PC-3 (cell line): ENCODE measurements around the gene RGS9. TPM values are rescaled to one million over a fixed set of nuclear protein-coding genes. Genes with fewer than 3 reads are reported as not detected.

Experiments
- ATAC-seq: fragments of 200-7000 bp; cut with Tn5 transposase; 2 replicates; pipeline ENCODE4 v1.9.1; 2020; ENCODE audit warnings: mild to moderate bottlenecking, moderate library complexity
- BruUV-seq: library from RNA; stranded (reverse); fragments of 400-500 nt; replicated peaks from 2 replicates; lab custom pipeline; 2021; lab: Mats Ljungman, UMichigan
- CTCF ChIA-PET: fragments of 300-600 bp; sonication (Branson Sonifier 250); formaldehyde crosslinking; loops from one replicate; lab custom pipeline; 2022; ENCODE audit warnings: antibody characterized with exemption; lab: Charles Lee
- POLR2A ChIA-PET: fragments of 300-600 bp; sonication (Branson Sonifier 250); formaldehyde crosslinking; loops from one replicate; lab custom pipeline; 2022; ENCODE audit warnings: antibody characterized with exemption; ENCODE audit not compliant: unreplicated experiment; lab: Charles Lee
- DNase-seq: peaks from one replicate; pipeline ENCODE4 v3.0.0-alpha.2; 2015
- H2AFZ ChIP-seq: fragments of 300-600 bp; sonication (generic); 2 replicates; pipeline ENCODE4 v1.6.0; 2016; ENCODE audit warnings: antibody characterized with exemption, low read length
- H3F3A ChIP-seq: fragments of 300-600 bp; sonication (generic); one replicate; pipeline ENCODE4 v1.6.0; 2017; ENCODE audit warnings: antibody characterized with exemption, low read length, control low read depth, mild to moderate bottlenecking; ENCODE audit not compliant: unreplicated experiment
- H3K27ac ChIP-seq: fragments of 300-600 bp; sonication (generic); 2 replicates; pipeline ENCODE4 v1.5.1; 2016; ENCODE audit warnings: mild to moderate bottlenecking, low read length
- H3K27me3 ChIP-seq: fragments of 300-600 bp; sonication (generic); 2 replicates; pipeline ENCODE4 v1.6.1; 2016; ENCODE audit warnings: low read length, mixed read lengths
- H3K36me3 ChIP-seq: fragments of 300-600 bp; sonication (generic); 2 replicates; pipeline ENCODE4 v1.6.1; 2016; ENCODE audit warnings: low read depth, mixed run types, low read length, mixed read lengths
- H3K4me1 ChIP-seq: fragments of 300-600 bp; sonication (generic); 2 replicates; pipeline ENCODE4 v1.5.1; 2016; ENCODE audit warnings: low read length; ENCODE audit not compliant: insufficient read depth
- H3K4me2 ChIP-seq: fragments of 300-600 bp; sonication (generic); 2 replicates; pipeline ENCODE4 v1.6.0; 2016; ENCODE audit warnings: low read length
- H3K4me3 ChIP-seq: fragments of 300-600 bp; sonication (generic); 2 replicates; pipeline ENCODE4 v1.5.1; 2016; ENCODE audit warnings: mild to moderate bottlenecking, low read length, mixed read lengths
- H3K79me2 ChIP-seq: fragments of 300-600 bp; sonication (generic); 2 replicates; pipeline ENCODE4 v1.6.1; 2017; ENCODE audit warnings: low read length, mixed read lengths
- H3K9ac ChIP-seq: fragments of 300-600 bp; sonication (generic); 2 replicates; pipeline ENCODE4 v1.6.0; 2016; ENCODE audit warnings: mild to moderate bottlenecking, low read length
- H3K9me2 ChIP-seq: fragments of 300-600 bp; sonication (generic); replicated peaks from 2 replicates; pipeline ENCODE4 v1.6.1; 2016; ENCODE audit warnings: mixed run types, low read length, mixed read lengths
- H3K9me3 ChIP-seq: fragments of 300-600 bp; sonication (generic); 2 replicates; pipeline ENCODE4 v1.6.1; 2016; ENCODE audit warnings: low read length, mixed read lengths
- H4K20me1 ChIP-seq: fragments of 300-600 bp; sonication (generic); 2 replicates; pipeline ENCODE4 v1.6.1; 2016; ENCODE audit warnings: low read length, mixed read lengths
- EZH2 ChIP-seq: fragments of 300-600 bp; sonication (generic); IDR thresholded peaks from one replicate; pipeline ENCODE4 v1.6.1; 2017; ENCODE audit warnings: antibody characterized with exemption, mild to moderate bottlenecking, low read length; ENCODE audit not compliant: unreplicated experiment
- EZH2phosphoT487 ChIP-seq: fragments of 300-600 bp; sonication (generic); IDR thresholded peaks from 2 replicates; pipeline ENCODE4 v1.6.1; 2018; ENCODE audit warnings: mild to moderate bottlenecking, antibody characterized with exemption, low read length, borderline replicate concordance
- intact Hi-C: fragments of 100-400 bp; cut with micrococcal nuclease; formaldehyde crosslinking; loops from 2 replicates; pipeline ENCODE4 v1.9.0; 2023
- total RNA-seq: library from RNA; depleted of rRNA; stranded (reverse); fragments of >200 nt; gene quantifications from 2 replicates; pipeline ENCODE4 v1.2.3, GENCODE V29; 2014
- TF ChIP-seq, protein P1 (sequence below): fragments of 300-600 bp; sonication (generic); conservative IDR thresholded peaks from 2 replicates; pipeline ENCODE4 v1.5.1; 2017; ENCODE audit warnings: antibody characterized with exemption, low read depth, mild to moderate bottlenecking, low read length

The RGS9 gene
- total RNA-seq, 1 experiment from 2014 or later, result 2.7 TPM

DNA sequence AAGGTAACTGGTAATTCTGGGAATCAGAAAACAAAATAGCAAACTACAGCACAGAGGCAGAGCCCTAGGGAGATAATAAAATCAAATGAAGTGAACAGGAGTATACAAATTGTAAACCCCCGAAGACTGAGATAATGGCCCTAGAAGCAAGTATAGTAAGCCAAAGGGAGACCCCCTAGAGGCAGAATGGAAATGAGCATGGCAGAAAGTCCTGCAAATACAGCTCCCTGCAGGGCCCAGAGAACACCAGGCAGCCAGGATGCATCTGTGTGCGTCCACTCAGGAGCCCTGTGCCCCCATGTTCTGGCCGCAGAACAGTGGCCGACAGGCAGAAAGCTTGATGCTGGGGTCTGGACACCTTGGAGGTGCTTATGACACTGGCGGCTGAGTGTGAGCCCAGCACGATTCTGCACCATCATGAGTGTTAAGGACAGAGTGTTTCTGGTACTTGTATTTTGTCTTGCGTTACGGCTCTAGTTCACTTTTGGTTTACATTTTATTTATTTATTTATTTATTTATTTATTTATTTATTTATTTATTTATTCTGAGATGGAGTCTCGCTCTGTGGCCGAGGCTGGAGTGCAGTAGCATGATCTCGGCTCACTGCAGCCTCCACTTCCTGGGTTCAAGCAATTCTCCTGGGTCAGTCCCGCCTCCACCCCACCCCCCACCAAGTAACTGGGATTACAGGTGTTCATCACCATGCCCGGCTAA, 48.7 kb downstream of the RGS9 start:
- H3K4me2 ChIP-seq, result no peak overlapping the region
- H3F3A ChIP-seq, result no peaks in the 10 kb centered on the region
- H3K4me1 ChIP-seq, result peaks cover 16% of the 10 kb centered on the region
- H3K27me3 ChIP-seq, result no peaks in the 10 kb centered on the region
- ATAC-seq (no peak), DNase-seq (no peak)
- H3K79me2 ChIP-seq, result no peaks in the 10 kb centered on the region
- TF ChIP-seq, protein P1, sequence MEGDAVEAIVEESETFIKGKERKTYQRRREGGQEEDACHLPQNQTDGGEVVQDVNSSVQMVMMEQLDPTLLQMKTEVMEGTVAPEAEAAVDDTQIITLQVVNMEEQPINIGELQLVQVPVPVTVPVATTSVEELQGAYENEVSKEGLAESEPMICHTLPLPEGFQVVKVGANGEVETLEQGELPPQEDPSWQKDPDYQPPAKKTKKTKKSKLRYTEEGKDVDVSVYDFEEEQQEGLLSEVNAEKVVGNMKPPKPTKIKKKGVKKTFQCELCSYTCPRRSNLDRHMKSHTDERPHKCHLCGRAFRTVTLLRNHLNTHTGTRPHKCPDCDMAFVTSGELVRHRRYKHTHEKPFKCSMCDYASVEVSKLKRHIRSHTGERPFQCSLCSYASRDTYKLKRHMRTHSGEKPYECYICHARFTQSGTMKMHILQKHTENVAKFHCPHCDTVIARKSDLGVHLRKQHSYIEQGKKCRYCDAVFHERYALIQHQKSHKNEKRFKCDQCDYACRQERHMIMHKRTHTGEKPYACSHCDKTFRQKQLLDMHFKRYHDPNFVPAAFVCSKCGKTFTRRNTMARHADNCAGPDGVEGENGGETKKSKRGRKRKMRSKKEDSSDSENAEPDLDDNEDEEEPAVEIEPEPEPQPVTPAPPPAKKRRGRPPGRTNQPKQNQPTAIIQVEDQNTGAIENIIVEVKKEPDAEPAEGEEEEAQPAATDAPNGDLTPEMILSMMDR, result no peak
- TF ChIP-seq EZH2, result no peak
- no peak for TF ChIP-seq EZH2phosphoT487
- CTCF ChIA-PET, result interaction anchor here (0.7 kb wide), 1 partner anchor 262 kb away, joined by 5 read pairs; no protein-coding TSS in a partner anchor
- H3K36me3 ChIP-seq, result no peaks in the 10 kb centered on the region
- H3K9me2 ChIP-seq, result no peaks in the 10 kb centered on the region
- no peaks in the 10 kb centered on the region for H4K20me1 ChIP-seq
- POLR2A ChIA-PET, result no interaction called here
- no peak overlapping the region for H2AFZ ChIP-seq
- BruUV-seq, result no TSS peak
- no peak overlapping the region for H3K27ac ChIP-seq
- no peak overlapping the region for H3K9ac ChIP-seq
- H3K4me3 ChIP-seq, result no peak overlapping the region
- no peaks in the 10 kb centered on the region for H3K9me3 ChIP-seq
- intact Hi-C loops, result no loop called here

DNA sequence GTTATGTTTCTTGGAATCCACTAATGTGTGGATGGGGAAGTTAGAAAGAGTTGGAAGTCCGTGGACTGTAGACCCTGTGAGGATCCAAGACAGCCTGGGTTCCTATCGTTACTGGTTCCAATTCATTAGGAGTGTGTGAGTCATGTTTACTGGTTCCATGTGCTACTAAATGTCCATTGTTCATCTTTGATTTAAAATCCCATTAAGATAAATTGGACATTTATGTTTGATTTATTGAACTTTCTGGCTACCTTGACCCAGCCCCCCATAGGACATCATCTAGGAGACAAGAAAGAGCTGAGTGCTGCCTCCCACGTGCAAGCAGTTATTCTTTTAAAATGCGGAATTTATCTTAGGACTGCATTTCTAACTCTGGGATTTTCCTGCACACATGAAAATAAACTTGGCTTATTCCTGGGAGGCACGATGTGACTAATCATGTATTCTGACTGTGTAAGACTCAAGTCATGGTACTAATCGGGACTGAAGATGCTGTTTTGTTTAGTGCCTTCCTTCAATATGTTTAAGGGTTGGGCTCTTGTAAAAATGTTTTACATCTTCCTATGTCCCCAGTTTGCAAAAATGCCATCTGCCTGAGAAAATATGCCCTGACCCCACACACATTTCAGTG, 53.4 kb downstream of the RGS9 start:
- no peaks in the 10 kb centered on the region for H3K36me3 ChIP-seq
- H3K79me2 ChIP-seq, result no peaks in the 10 kb centered on the region
- H3K9me3 ChIP-seq, result no peaks in the 10 kb centered on the region
- ChIA-PET POLR2A (no interaction called here), CTCF (no interaction called here)
- intact Hi-C loops, result no loop called here
- H3K4me1 ChIP-seq, result peaks cover 31% of the 10 kb centered on the region
- BruUV-seq, result no TSS peak
- H3K9me2 ChIP-seq, result no peaks in the 10 kb centered on the region
- TF ChIP-seq, protein P1, result no peak
- TF ChIP-seq EZH2phosphoT487, result no peak
- TF ChIP-seq EZH2, result no peak
- H4K20me1 ChIP-seq, result no peaks in the 10 kb centered on the region
- H3K27me3 ChIP-seq, result no peaks in the 10 kb centered on the region
- ATAC-seq (peak; percentile 45), DNase-seq (peak; percentile 62)
- H3K27ac ChIP-seq, result peak overlapping the region; percentile 5; the same call in 1 of the 2 replicates
- peaks cover 8% of the 10 kb centered on the region for H3F3A ChIP-seq
- no peak overlapping the region for H3K4me3 ChIP-seq
- no peak overlapping the region for H3K9ac ChIP-seq
- peak overlapping the region; percentile 25; the same call in 1 of the 2 replicates for H2AFZ ChIP-seq
- peak overlapping the region; percentile 29 for H3K4me2 ChIP-seq
